COLO668 (cell line): ENCODE measurements around the gene TMEM132D.

Experiments used
- DNase-seq: peaks from one replicate; lab custom pipeline; 2025; ENCODE audit not compliant: unreplicated experiment; lab: John Stamatoyannopoulos, UW

The TMEM132D gene

DNA sequence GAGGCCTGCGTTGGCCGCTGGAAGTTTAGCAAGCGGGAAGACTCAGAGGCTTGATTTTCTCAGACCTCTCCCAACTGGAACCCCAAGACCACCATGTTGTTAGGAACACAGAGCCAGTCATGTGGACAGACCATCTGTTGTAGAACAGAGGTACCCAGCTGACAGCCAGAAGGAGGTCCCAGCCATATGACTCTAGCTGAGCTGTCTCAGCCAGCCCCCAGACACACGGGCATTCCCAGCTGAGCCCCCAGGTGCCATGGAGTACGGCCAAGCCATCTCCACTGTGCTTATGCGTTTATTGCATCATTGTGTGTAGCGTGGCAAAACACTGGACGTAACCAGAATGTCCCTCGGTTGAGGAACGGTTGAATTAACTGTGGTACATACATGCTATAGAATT lies 421.9 kb downstream of the TMEM132D start:
- no peak for DNase-seq

DNA sequence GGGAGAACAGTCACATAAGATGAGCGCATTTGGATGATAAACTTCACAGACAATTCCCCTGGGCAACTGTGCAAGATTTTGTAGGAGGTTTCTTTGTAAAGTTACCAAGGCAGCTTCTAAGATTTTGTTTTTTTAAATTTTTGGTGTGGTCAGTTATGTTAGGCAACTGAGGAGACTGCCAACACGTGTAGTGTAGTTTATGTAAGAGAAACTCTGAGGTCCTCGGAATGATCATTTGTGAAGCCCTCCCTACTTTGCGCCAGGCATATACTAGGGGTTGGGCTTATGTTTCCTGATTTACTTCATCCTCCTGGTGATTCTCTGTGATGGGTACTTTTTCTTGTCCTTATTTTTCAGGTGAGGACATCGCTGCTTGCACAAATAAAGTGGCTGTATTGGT lies 433.6 kb downstream of the TMEM132D start:
- DNase-seq = no peak

DNA sequence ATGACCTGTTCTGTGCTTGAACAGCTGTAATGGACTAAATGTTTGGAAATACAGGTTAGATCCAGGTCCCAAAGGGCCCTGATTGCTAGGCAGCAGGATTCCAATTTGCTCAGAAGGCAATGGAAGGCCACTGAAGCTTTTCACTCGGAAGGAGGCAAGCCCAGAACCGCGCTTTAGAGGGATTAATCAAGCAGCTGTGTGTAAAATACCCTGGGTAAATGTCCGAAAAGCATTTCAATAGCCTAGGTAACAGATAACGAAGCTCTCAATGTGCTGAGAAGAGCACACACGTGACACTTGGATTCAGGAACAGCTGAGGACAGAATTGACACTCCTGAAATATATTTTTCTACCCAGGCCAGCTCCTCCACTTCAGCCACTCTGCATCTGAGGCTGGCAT lies 436.1 kb downstream of the TMEM132D start:
- DNase-seq = no peak

DNA sequence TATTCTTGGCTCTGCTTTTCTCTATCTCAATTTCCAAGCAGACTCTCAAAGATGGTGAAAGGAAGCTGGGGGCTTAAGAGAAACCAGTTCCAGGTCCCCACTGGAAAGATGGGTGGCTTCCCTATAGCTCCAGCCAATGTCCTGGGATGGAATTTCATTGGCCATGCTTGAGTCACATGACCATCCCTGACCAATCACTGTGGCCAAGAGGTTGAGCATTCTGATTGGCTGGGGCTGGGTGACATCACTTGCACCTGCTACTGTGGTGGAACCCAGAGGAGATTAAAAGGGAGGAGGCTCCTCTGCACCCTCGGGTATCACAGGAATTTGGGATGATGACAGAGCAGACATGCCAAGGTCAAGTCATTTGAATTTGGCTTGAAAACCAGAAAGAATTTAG lies 436.5 kb downstream of the TMEM132D start:
- no peak for DNase-seq

DNA sequence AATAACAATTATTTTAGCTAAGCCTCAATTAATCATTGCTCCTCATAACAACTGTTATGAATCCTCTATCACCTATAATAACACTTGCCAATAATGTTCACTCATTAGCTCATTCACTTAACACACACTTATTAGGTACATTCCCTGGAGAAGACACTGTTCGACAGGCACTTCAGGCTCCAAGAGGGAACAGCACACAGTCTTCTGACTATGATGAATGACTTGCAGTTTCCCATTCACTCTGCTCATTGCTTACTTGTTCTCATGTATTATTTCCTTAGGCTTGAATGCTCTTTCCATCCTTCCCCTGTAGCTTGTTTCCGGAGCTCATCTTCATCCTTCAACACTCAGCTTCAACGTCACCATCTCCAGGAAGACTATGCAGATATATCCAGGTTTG lies 437.3 kb downstream of the TMEM132D start:
- DNase-seq = no peak

DNA sequence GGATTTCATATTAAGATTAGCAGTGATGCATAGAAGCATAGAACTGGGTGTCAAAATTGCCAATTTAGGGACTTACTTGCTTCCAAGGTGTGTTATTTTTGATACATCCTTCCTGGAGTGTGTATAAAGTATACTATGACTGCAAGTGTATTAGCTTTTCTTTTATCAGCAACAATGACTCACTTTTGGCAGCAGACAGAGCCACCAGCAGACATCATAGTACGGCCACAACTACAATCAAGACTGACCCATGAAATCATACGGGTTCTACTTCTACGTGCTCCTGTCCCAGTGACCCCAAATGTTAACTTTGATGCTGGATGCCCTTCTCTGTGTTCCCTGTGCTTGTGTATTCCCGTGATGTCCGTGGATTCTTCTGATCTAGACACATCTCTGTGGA lies 443.9 kb downstream of the TMEM132D start:
- no peak for DNase-seq

DNA sequence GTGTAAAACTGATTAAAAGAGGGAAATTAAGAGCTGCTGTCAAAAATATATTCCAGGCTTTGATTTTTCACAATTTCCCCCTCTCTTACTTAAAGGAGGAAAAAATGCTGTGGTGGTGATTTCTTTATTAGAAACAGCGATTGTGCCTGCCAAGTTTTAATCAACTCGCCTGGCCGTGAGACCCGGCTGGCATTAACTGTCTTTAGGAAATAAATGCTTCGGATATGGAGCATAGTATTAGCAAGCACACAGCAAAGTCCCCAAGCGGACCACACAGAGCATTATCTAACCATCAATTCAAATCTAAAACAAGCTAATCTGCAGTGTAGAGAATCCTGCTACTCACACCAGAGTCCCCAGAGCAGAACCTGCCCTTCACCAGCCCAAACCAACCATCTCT lies 457.1 kb downstream of the TMEM132D start:
- DNase-seq = no peak

DNA sequence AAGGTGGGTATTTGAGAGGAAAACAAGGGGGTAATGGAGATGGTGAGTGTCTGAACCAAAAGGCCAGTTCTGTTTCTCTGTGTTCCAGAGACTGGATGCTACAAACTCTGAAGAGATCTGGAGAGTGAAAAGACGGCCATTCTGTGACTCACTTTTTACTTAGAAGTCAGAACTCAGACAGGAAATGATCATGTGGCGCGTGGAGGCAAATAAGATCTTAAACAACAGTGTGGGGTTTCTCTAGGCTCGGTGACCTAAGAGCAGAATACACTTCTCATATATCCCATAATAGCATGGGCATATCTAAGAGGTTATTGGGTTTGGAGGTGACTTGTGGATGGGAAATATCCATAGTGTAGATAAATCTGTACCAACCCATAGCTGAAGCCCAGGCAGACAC lies 463.5 kb downstream of the TMEM132D start:
- no peak for DNase-seq

DNA sequence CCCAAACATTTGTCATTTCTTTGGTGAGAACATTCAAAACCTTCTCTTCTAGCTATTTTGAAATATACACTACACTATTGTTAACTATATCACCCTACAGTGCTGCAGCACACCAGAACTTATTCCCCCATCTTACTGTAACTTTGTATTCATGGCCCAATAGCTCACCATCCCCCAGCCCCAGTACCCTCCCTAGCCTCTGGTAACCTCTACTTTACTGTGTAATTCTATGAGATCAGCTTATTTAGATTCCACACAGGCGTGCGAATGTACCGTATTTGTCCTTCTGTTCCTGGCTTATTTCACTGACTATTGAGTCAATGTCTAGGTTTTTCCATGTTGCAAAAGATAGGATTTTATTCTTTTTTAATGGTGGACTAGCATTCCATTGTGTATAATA lies 469.0 kb downstream of the TMEM132D start:
- no peak for DNase-seq

DNA sequence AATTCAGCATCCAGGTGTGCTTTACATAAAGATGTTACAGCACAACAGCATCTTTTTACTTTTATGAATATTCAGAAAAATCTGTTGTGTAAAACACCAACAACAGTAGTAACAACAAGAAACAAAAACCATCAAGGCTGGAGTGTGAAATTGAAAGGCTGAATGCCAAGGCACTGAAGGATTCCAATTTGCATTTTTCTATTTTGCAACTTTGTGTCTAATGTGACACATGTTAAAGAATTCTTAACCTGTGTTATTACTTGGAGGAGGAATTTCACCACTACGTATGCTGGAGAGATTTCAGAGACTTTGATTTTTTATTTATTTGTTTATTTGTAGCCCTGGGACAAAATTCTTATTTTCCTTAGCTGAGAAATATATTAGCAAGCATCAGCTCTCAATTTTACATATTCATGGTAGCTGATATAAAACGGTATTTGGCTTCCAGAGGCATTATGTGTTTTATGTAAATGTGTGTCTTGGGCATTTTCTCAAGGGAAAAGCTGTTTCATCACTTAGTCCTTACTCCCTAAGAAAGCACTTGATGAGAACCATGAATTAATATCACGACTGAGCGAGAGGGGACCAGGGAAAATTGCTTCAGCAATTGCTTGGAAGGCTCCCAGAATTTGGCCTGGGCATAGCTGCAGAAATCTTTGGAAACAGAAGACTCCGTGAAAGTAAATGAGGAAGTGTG lies 475.4 kb downstream of the TMEM132D start:
- no peak for DNase-seq

DNA sequence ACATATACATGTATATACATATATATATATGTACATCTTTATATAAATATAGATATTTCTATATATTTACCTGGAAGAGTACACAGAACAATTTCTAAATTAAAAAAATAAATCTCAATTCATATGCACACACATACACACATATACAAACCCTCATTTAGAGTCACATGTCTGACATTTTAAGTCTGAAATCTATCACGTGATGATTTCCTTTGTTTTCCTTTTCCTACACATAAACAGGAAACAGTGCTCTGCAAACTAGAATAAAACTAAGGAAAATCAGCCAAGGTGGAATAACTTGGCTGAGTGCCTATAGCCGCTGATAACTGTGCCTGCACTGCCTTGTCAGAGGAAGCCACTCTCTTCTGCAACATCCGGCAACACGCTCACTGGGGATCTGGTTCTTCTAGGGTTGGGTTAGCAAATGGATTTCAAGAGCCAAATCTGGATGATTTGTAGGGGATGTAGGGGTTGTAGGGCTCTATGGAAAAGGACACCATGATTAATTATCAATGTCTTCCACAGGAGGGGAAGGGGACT lies 480.7 kb downstream of the TMEM132D start:
- no peak for DNase-seq

DNA sequence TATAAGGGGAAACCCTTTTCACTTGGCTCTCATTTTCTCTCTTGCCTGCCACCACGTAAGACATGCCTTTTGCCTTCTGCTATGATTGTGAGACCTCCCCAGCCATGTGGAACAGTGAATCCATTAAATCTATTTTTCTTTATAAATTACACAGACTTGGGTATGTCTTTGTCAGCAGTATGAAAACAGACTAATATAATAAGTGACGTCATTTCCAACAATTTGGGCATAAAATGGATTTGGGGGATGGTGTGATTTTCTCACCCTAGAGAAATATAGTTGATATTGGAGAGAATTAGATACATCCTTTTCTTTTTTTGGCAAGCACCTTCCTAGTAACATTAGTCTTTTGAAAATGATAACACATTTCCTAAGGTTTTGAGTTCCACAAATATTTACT lies 490.5 kb downstream of the TMEM132D start:
- DNase-seq = no peak

DNA sequence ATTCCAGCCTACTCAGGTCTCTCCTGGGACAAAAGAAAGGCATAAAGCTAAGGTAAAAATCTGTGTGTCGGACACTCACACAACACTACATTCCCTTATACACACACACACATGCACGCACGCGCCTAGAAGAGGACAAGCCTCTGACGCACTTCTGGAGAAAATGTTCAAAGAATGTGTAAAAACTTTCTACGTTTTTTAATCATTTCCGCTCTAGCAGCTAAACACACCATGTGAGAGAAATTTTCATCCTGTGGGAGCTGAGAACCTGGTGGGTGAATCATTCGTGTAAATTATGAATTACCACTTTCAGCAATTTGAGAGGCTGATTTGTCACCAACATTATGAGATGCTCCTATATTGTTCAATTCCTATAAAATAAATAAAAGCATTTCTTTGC lies 494.5 kb downstream of the TMEM132D start:
- no peak for DNase-seq

DNA sequence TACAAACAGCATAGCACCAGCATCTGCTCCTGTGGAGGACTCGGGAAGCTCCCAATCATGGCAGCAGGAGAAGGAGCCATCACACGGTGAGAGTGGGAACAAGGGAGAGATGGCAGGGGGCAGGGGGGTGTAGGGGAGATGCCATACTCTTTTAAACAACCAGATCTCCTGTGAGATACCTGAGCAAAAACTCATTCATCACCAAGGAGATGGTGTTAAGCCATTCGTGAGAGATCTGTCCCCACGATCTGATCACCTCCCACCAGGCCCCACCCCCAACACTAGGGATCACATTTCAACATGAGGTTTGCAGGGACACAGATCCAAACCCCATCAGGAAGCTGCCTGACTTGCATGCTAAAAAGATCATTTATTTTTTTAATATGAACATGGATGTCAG lies 499.3 kb downstream of the TMEM132D start:
- no peak for DNase-seq

DNA sequence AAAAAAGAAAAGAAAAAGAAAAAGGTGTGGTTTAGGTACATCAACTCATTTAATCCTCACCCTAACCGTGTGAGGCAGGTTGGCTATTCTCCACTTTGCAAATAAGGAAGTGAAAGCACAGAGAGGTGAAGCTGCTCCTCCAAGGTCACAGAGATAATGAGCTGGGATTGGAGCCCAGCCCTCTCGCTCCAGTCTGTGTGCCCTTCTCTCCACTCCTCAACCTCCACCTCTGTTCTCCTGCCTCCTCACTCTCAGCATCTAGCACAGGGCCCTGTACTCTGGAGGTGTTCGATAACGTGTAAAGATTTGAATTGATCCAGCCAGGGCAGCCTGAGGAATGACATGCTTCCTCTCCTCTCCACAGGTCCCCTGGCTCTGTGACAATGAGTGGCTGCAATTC lies 502.3 kb downstream of the TMEM132D start:
- DNase-seq = no peak

DNA sequence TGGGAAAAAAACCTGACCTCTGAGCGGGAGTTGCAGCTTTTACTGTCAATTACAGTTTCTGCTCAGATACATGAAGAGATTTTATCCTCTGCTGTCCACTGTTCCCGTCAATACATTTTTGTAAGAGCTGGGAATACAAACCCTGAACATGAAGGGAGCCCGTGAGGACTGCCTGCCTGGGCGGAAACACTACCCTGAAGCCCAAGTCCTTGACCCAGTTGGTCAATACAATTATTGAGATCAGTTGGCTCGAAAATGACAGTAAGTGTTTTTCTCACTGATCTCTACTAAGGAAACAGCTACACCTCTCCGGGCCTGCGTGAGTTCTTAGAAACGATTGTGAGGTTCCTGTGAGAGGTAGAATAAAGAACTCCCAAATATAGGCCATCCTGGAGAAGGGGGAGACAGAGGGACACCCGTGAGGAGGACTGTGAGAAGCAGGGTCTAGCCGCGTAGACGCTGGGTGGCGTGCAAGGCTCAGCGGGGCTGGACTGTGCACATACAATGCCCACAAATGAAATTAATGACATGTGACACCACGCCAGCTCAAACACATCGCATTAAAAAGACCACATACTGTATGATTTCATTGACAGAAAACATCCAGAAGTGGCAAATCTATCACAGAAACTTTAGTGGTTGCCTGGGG lies 509.5 kb downstream of the TMEM132D start:
- DNase-seq = no peak

DNA sequence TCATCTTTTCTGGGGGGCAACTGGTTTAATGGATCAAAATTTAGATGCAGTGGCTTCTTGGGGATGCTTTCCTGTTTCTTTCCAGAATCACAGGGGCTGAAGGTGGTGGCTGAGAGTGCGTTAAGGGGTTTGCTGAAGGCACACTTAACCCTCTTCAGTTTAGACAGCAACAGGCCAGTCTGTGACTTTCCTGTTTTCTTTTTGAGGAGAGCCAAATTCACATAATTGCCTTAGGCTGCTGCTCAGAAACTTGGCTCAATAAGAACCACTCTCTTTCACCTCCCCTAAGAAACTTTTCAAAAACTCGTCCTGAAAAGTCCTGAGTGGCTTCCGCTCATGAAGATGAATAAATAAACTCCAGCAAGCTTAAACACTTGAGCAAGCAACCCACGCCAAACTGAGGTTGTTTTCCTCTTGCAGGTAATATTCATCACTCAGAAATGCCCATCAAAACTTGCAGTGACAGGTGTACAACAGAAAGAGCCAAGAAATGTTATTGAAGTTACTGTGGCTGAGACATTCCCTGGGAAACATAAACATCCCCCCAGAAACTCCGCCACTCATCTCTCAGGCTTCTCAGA lies 510.4 kb downstream of the TMEM132D start:
- DNase-seq = no peak

DNA sequence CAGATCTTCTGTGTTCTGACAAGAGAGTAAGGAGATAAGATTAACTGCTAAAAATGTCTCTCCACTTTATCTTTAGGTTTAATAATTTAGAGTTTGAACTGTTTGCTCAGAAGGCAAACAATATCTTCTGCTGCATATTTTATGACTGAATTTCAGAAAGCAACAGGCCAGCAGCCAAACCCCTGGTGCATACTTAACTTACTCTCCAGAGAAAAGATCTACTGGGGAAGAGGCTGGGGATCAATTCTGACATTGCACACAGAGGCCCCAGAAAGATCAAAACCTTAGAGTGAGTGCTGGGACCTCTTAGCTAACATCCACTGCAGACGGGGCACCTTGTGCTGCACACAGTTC lies 518.2 kb downstream of the TMEM132D start:
- no peak for DNase-seq

DNA sequence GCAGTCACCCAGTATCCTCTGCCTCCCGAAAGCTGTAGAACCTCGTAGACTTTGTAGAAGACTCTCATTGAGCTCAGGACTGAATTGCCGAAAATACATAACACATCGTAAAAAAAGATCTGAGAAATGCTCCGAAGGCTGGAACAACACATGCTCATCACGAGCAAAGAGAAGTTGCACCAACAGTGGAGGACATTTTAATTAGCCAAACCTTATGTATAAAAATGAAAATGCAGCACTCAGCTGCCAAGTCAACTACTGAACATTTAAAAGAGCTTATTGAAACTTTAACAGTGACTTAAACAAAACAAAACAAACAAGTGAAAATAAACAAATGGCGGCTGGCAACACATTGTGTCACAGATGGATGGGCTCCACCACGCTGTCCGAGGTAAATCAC lies 519.9 kb downstream of the TMEM132D start:
- no peak for DNase-seq

DNA sequence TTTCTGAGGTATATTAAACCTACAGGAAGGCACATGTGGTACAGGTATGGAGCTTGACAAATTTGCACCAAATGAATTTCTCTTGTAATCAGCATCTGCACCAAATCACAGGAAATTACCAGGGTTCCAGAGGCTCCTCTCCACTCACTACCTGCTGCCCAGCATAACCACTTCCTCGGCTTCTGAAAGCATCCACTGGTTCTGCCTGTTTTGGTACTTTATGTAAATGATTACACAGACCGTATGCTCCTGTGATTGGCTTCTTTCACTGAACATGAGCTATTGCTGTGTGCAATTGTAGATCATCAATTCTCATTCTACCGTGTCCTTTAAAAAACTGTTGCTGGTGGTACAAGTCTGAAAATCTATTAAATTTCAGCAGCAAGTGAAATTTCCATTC lies 522.1 kb downstream of the TMEM132D start:
- DNase-seq = no peak

DNA sequence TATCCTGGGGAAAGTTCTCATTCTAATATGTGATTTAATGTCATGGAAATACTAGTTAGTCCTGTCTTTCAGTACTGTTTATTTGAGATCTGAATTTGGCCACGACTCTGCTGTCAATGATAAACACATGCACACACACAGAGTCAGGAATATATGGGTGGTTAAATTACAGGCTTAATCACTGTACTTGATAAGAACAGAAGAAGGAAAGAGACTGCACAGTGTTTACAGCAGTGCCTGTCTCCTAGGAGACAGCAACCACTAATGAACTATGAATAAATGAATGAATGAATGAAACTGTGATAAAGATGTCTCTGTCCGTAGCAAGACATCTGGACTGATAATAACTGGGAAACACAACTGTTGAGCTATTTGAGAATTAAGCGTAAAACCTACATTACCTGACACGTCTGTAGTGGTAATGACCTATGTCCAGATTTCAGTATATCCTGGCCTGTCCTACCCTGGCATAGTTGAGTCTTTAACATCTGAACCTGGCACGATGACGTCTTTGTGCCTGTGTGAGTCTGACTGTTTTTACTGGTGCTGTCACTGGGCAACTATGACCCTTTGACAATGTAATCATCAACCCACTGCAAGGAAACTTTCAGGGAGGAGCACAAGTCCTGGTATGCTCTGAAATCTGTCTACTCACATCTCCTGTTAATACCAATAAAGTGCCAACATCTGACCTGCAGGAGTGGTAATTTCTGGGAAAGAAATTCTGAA lies 524.6 kb downstream of the TMEM132D start:
- DNase-seq = no peak

DNA sequence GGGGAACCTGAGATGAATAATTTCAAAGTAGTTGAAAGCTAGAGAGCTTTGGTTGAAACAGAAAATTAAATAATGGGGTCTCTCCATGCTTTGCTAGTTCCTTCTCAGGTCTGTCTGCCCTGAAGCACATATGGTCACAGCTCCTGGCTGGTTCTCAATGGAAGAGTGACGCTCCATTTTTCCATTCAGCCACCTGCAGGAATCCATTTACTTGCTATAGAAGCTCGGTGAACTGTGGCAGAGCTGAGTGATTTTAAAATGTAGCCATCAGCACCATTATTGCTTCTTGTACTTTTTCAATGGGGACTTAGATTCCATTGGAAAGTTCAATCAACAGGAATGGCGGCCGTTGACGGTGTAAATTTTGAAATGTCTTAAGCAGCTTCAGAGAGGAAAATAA lies 525.3 kb downstream of the TMEM132D start:
- DNase-seq = no peak
